Stimulated activated CD4-positive, alpha-beta T cell treated with anti-CD3 and anti-CD28 coated beads, TNF-alpha, amount 100 ng/mL, for 48 hours (primary cell): Measurements from ENCODE around the gene ECHS1.

Experiments
- DNase-seq, 3 donors: peaks; one replicate each; pipeline ENCODE4 v3.0.0-alpha.2; 2020; ENCODE audit warnings: low read depth in 3 of 3

Gene ECHS1

DNA sequence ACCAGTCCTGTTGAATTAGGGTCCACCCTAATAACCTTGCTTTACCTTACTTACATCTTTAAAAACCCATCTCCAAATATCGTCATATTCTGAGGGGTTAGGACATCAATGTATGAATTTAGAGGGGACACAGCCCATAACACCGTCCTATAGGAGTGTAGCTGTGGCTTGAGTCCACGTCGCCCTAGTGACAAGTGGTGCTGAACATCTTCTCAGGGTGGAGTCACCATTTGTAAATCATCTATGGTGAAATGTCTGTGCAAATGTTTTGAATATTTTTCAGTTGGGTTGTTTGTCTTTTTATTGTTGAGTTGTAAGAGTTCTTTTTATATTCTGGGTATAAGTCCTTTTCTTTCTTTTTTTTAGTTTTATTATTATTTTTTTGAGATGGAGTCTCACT, 31.2 kb downstream of the ECHS1 start:
- no peak for DNase-seq

DNA sequence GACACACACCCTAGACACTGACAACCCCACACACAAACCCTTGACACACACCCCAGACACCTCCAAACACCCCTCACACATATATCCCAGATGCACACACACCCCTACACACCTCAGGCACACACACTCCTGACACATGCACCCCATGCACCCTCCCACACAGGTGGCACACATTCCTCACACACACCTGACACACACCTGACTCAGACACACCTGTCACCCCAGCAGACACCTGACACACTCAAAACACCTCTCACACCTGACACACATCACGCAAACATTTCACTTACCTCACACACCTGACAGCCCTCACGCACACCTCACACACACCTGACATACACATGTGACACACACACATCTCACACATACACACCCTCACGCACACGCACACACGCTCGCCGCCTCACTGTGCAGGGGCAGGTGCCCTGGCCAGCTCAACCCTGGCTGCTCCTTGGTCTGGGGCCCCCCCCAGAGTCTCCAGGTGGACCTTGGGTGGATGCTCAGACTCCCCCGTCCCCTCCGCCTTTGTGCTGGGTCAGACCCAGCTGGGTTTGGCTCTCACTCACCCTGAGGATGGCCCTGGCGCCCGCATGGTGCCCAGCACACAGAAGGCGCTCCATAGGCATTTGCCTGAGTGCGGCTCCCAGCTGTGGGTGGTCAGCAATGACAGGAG, 33.3 kb downstream of the ECHS1 start:
- DNase-seq: no peak

DNA sequence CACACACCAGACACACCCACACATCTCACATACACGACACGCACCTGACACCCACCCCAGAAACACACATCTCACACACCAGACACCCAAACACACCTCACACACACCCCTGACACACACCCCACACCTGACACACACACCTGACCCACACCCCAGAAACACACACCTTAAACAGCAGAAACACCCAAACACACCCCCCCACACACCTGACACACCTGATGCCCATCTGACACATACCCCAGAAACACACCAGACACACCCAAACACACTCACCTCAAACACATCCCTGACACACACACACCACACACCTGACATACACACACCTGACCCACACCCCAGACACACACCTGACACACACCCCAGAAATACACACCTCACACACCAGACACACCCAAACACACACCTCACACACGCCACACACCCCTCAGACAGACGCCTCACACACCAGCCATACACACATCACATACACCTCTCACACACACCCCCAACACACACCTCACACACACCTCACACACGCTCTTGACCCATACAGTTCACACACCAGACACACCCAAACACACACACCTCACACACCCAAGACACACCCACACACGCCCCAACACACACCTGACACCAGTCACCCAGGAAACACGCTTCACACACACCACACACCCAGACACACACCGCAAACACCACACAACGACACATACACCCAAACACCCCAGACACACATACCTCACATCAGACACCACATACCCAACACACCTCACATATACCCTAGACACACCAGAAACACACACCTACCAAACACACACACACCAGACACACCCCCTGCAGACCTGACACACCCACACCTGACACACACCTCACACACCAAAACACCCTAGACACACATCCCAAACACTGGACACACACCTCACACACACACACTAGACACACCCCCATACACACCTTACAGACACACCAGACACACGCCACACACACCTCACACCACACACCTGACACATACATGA, 34.8 kb downstream of the ECHS1 start:
- no peak for DNase-seq

DNA sequence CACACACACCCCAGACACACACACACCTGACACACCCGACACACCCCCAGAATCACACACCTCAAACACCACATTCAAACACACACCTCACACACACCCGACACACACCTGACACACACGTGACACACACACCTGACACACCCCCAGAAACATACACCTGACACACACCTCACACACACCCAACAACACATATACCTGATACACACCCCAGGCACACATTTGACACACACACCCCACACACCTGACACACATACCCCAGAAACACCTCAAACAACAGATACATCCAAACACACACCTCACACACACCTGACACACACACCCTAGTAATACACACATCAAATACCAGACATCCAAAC, 35.8 kb downstream of the ECHS1 start:
- no peak for DNase-seq

DNA sequence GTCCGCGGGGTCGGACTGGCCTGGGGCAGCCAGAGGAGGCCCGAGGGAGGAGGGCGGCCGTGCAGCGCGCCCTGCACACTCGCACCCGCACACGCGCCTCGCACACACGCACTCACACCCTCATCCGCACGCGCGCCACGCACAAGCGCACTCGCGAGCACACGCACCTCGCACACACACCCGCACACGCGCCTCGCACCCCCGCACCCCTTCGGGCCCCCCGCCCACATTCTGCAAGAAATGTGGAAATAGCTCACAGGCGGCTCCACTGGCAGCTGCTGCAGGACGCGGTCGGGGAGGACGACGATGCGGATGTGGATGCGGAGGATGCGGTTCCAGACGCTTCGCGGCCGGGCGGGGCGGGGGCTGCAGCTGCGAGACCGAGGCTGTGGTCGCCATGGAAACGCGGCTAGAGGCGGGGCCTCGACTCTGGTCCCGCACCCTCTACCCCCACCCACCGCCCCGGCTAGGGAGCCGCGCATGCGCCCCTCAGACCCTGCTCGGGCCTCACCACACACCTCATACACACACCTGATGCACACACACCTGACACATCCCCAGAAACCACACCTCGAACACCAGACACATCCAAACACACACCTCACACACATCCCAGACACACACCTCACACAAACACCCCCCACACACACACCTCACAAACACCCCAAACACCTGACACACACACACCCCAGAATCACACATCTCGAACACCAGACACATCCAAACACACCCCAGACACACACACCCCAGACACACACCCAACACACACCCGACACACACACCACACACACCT, 36.4 kb downstream of the ECHS1 start, which contains the start of gene CALY:
CALY (minus strand) TSS at position 320 of the 793 bp plus-strand sequence. CDS start 7,907 bp downstream, outside the sequence.
- peak; percentile 34 to 61 (median 44) for DNase-seq

DNA sequence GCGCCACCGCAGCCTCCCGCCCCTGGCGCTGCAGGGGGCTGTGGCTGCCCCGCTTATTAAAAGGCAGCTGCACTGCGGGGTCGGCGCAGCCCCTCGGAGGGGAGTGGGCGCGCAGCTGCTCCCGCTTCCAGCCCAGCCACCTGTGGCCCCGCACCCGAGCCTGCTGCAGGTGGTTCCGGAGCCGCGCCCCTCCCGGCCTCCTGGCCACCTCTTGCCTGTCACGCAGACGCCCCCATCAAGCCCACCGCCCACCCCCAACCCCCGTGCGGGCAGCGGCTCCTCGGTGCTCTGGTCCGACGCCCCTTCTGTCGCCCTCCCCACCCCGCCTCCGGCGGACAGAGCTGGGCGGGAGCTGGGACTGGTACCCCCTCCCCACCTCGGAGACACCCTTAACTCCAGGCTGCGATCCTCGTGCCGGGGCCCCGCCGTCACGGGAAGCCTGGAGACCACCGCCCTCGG, 37.0 kb downstream of the ECHS1 start:
- DNase-seq: no peak

DNA sequence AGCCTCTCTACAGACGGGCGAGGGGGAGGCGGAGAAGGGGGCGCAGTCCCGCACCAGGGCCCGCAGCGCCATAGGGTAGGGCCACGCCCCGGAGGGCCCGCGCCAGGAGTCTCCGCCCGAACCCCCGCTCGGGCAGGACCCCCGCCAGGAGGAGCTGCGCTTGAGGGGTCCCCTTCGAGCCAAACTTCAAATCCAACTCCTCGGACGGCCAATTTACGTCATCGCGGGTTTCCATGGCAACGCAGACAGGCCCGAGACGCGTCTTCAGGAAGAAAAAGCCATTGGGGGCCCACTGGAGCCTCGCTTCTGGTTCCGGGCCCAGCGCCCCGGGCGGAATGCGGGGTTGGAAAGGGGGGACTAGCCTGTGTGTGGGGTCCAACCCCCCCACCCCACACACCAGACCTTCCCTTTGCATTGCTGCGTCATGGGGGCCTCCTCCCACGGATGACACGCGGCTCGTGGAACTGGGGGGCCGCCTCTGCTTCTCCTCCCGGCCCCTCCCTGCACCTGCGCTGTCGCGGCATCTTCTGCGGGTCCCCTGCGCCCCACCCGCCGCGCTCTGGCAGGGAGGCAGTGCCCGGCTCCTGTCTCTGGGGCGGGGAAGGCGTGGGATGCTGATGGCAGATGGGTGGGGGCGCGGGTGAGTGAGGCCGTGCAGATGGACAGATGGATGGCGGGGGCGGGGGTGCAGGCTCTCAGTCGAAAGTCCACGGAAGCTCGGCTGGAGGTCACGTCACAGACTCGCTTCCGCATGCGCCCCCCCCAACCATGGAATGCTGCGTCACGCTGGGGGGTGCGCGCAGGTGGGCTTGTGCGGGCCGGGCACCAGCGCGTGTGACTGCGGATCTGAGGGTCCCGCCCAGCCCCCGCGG, 37.7 kb downstream of the ECHS1 start:
- peak; percentile 44 to 60 (median 54) for DNase-seq

DNA sequence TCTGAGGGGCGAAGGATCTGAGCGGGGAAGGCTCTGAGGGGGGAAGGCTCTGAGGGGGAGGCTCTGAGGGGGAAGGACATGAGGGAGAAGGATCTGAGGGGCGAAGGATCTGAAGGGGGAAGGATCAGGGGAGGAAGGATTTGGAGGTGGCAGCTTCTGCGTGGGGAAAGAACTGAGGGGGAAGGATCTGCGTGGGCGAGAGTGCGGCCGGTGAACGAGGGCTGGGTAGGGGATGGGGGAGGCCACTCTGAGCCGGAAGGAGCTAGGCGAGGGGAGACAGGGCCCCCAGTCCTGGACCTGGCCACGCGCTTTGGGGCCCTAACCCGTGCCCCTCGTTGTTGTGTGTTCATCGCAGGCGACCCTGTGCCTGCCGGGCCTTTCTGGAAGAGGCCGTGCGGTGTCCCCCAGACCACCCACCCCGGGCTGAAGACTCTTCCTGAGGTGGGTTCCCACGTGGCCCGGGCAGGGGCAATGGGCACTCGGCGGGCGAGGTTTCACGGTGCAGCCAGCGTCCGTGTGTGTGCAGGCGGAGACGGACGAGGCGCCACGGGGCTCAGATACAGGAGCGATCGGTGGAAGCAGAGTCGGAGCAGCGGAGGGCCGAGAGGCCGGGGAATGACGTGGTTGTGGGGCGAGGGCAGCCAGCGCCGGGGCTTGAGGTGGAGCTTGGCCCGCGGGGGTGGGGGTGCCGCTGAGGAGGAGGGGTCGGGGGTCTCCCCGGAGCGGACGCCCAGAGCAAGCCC, 38.5 kb downstream of the ECHS1 start:
- no peak for DNase-seq

DNA sequence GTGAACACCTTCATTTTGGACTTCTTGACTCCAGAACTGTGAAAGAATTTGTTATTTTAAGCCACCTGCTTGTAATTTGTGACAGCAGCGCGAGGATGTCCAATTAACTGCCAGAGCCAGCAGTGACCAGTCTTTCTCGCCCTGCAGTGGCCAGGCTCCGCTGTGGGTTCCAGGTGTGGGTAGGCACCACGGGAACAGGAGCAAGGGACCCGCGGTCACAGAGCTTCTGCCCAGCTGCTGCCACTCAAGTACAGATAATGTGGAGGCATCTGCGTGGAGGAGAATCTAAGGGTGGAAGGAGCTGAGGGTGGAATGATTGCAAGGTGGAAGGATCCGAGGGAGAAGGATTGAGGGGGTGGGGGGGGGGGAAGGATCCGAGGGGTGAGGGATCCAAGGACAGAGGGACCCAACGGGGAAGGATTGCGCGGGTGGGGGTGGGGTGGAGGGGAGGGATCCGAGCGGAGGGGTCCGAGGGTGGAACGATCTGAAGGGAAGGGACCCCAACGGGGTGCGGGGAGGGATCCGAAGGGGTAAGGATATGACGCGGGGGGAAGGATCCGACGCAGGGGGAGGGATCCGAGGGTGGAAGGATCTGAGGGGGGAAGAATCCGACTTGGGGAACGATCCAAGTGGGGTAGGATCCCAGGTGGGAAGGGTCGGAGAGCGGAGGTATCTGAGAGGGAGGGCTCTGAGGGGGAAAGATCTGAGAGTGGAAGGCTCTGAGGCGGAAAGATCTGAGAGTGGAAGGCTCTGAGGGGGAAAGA, 40.0 kb downstream of the ECHS1 start:
- DNase-seq: no peak

DNA sequence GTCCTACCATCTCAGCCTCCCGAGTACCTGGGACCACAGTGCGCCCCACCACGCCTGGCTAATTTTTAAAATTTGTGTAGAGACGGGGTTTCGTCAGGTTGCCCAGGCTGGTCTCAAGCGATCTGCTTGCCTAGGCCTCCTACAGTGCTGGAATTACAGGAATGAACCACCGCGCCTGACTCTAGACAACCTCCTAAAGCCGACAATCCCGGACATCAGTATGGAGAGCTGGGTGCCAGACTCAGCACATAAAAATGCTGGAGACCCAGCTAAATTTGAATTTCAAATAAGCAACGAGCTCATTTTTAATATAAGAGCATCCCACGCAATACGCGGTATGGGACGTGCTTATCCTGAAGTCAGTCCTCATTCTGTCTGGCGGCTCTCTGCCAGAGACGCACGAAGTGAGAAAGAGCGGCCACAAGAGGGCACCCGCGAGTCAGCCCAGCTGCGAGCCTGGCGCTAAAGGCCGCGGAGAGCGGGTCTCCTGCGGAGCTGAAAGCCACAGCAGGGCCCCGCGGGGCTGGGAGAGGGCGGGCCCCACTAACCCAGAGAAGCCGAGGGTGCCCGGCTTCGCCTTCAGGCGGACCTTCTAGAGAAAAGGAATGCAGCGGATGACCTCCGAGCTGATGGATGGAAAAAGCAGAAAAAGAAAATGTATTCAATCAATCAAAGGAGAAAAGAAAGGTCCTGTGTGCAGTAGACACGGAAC, 43.5 kb downstream of the ECHS1 start:
- peak; percentile 73 to 86 (median 85) for DNase-seq

DNA sequence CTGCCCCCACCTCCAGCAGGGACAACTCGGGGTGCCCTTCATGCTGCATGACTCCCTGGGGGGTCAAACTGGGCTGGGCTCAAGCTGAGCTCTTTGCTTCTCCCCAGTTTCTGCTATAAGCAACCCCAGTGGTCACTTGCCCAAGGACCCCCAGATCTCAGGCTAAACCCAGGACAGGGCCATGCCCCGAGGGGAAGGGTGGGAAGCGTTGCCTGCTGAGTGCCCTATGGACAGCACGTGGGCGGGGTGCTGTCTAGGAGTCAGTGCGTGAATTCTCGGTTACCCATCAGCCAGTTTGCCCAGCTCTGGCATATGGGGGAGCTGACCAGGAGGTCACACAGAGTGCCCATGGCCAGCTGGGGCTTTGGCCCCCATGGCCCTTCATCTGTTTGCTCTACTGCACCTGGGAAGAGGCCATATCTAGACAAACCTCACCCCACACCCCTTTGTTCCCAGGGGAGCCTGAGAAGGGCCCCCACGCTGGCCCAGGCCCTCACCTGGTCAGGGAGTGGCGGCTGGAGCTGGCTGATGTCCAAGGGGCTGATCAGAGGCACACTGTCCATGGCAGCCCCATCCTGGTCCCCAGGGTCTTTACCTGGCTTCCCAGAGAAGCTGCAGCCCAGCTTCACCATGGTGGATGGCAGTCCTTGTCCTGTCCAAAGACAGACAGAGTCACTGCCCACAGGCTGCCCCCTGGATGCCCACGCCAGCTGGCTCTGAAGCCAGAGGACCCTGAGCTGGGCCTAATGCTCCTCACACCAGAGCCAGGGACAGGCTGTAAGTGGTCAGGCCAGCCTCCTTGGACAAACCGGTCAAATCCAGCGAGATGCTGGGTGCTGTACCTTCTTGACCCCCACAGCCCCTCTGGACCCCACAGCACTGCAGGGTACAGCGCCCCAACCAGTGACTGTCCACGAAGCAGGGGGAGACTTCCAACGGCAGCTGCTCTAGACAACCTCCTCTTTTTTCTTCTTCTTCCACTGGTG, 44.5 kb downstream of the ECHS1 start:
- DNase-seq: no peak

DNA sequence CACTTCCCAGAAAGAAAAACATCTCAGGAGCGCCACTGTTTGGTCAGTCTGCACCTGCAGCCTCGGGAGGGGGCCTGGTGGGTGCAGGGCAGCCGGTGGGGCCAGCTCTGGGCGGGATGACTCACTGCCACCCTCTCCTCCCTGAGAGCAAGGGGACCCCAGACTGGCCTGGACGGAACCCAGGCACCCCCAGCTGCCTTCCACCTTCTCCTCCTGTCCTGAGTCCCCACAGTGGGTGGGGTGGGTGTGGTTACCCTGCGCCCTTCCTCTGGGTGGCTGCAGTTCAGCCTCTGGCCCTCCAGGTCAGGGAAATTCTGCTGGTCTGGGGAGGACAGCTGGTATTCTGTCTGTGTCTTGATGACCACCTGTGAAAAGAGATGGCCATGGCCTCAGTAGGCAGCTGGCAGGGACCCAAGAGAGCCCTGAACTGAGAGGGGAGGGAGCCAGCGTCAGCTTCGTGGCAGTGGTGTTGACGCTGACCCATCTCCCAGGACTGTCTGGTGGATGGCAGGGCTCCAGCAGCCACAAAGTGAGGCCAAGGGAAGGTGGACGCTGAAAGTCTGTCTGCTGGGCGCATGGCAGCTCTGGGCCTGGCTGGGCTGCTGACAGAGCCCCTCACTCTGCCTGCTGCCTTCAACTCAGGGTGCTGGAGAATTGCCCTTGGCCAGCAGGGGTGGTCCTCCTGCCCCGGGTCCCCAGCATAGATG, 45.4 kb downstream of the ECHS1 start:
- DNase-seq: no peak

DNA sequence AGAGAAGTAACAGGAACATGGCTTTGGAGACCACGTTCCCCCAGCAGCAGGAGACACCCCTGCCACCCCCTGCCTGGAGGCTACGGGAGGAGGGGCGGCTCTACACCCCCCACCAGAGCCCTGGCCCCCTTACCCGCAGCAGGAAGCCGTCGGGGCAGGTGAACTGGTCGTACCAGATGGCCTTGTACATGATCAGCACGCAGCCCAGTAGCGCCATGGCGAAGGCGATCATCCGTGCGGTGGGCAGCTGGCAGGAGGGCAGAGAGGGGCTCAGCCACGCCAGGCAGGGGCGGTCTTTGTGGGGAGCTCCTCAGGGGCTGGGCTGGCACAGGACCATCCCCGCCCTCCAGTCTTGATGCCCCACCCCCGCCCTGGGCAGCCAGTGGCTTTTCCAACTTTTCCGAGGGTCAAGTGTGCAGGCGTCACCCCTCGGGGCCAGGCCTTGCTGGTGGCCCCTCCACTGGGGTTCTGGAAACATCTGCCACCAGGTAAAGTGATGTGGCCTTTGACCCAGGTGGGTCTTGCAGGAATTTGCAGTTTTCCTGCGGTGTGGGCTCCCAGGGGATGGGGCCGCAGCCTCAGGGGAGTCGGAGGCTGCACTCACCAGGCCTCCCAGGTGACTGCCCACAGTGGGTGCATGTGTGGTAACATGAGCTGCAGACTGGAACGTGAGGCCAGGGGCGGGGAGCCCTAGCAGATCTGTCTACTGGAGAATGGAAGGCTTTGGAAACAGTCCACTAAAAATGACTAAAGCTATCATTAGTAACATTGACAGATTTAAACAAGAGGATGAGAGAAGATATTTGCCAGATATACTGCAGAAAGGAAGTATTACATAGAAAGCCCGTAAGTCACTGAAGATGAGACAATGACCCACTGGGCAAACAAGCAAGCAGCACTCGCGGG, 46.2 kb downstream of the ECHS1 start:
- no peak for DNase-seq

DNA sequence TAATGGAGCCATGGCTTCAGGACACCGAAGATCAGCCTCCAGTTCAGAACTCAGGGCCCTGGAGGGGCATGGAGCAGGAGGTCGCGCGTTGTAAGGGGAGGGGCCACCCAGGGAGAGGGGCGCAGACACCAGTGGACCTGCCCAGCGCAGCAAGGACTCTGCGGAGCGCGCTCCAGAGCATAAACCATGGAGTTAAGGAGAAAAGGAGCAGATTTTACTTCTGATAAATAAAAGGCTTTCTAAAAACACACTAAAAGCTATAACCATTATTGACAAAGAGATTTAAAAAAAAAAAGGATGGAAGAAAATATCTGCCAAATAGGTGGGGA, 47.0 kb downstream of the ECHS1 start:
- no peak for DNase-seq

DNA sequence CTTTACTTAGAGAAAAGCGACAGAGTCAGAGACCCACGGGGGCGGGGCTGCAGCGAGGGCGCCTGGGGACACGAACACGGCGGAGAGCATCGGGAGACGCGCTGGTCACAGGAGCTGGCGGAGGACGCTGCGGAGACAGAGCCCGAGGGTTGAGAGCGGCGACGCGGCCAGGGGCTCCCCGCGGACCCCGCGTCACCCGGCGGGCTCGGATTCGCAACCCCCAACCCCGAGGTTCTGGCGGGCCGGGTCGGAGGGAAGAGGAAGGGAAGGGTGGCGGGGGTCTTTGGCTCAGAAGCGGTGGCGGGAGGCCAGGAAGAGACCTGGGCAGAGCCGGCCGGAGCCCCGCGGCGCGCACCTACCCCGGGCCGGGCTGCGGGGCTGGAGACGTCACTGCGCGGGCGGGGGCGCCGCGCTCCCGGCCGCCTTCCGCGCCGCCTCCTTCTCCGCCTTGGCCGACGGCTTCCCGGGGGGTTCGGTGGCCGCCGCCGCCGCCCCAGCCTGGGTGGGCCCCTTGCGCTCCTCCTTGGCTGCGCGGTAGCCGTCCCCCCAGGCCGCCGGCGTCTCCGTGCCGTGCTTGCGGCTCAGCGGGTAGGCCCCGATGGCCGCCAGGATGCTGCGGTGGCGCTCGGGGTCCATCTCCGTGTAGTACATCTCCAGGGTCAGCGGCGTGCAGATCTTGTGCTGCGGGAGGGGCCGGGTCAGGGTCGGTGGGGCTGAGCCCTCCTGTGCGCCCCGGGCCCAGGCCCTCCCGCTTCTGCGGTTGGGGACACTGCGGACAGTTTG, 47.5 kb downstream of the ECHS1 start:
- no peak for DNase-seq
